GM23248 (cell line): Measurements from ENCODE around the gene IGLON5.

ENCODE experiments used
- EZH2 ChIP-seq: fragments of 200-600 bp; sonication (generic); IDR thresholded peaks from 2 replicates; pipeline ENCODE4 v1.6.1; 2018; ENCODE audit warnings: antibody characterized with exemption, mild to moderate bottlenecking; ENCODE audit not compliant: insufficient read depth, poor library complexity, severe bottlenecking
- EZH2phosphoT487 ChIP-seq: fragments of 200-600 bp; sonication (generic); IDR thresholded peaks from 2 replicates; pipeline ENCODE4 v1.6.1; 2018; ENCODE audit warnings: antibody characterized with exemption, moderate library complexity, mild to moderate bottlenecking, low read depth; ENCODE audit not compliant: insufficient read depth

DNA sequence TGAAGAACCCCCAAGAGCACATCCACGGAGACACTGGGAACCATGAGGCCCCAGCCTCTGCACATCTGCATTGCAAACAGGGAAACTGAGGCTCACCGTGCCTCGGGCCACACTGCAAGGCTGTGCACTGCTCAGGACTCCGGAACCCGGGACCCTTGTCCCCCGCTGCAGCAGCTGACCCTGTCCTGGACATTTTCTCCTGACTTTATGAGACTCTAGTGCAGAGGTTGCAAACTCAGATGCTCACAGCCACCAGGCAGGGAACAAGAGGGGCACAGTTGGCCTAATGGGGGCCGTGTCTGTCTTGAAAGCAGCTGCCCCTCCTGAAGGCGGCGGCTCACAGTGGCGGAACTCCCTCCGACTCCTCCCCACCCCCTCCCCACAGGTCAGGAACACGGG, 16.5 kb upstream of the IGLON5 start:
- TF ChIP-seq EZH2phosphoT487: no peak
- TF ChIP-seq EZH2: no peak
